ENCODE measurements around the gene RASL11B. TPM values are rescaled to one million over a fixed set of nuclear protein-coding genes. Genes with fewer than 3 reads are reported as not detected.

RASL11B gene
- total RNA-seq, 4 donors from 2014 or later = 0.55 to 0.64 TPM; not detected in 2

- 88% methylated on average over 6 of the region's 6 CpGs; no CpG with 5 or more reads in 1 of the 2 donors for WGBS, 2 donors (ENCODE audit: low coverage in 1 of 2)
- no peaks in the 10 kb centered on the region for H3K36me3 ChIP-seq
- H3K4me3 ChIP-seq = no peak overlapping the region
- peaks cover 0 to 21% (median 8%) of the 10 kb centered on the region in 4 donors for H3K4me1 ChIP-seq
- intact Hi-C loops (cut with DNase I; ENCODE audit: low total_unique reads) = no loop called here
- no peaks in the 10 kb centered on the region for H3K9me3 ChIP-seq
- in situ Hi-C loops (cut with MboI; ENCODE audit: low pct_ligation_motif_present in 1 of 4, low pct_unique_long_range_greater_than_20kb in 1 of 4, low sequenced_read_pairs in 3 of 4) = no loop called here
- H3K27me3 ChIP-seq = no peaks in the 10 kb centered on the region
- TF ChIP-seq POLR2A (IDR thresholded peaks at IDR 0.05) (no peak), CTCF (IDR thresholded peaks at IDR 0.05) (no peak), POLR2AphosphoS5 (IDR thresholded peaks at IDR 0.05) (no peak), EP300 (IDR thresholded peaks at IDR 0.05; ENCODE audit: low read depth) (no peak)
- no peak overlapping the region for H3K27ac ChIP-seq
- DNase-seq = no peak
Measured at GRCh38 chr4:52915730-52916300, 53.7 kb downstream of the RASL11B start.

Other genes starting within 250 kb of the RASL11B start
- gene USP46, start 203.0 kb upstream of the RASL11B start, total RNA-seq = 1 to 10 TPM; 6.0 to 7.6 (median 6.8) TPM
- gene ERVMER34-1, start 110.9 kb upstream of the RASL11B start, total RNA-seq = under 1 TPM in 3 of 4 donors, not detected in 1; 0.20 to 0.32 (median 0.27) TPM

All from transverse colon (tissue), 4 donors.